NOMO-1 treated with dmso at 0.1 percent for 144 hours (cell line): ENCODE results near the gene RAD51B.
"Not testable (repeated sequence)": the region's sequence is repeated elsewhere in the genome, so short reads cannot be mapped to it uniquely, and the experiment has no call there.

Source experiments
- DNase-seq: peaks from one replicate; lab custom pipeline; 2025; ENCODE audit not compliant: unreplicated experiment; lab: John Stamatoyannopoulos, UW

The RAD51B gene

DNA sequence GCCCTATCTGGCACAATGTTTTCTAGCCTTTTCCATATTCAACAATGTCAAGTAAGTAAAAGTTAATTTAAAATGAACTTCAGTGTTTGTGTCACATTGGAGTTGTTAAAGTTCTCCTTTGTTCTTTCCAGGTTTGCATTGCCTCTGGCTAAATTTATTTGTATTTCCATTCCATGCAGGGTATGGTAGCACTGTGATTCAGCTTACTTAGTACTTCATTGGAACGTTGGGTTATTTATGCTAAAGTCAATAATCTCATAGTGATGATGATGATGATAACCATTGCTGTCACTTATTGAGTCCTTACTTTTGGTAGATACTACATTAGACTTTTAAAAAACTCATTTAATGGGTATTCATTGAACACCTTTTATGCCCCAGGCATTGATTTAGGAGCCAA, 286.9 kb downstream of the RAD51B start:
- DNase-seq = no peak

DNA sequence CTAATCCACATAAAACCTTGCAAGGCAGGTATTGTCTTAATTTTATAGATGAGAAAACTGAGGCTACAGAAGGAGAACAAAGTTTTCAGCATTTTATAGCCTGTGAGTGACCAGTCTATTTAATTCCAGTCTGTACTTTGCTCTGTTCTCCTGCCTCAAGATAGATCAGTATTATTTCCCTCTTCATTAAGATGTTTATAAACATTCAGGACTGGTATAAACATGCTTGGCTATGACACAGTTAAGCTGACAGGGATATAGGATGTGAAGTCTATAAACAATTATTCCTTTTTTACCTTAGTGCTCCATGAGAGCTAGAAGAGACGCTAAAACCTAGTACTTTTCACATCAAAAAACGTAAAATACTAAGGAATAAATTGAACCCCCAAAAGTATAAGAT, 287.3 kb downstream of the RAD51B start:
- no peak for DNase-seq

DNA sequence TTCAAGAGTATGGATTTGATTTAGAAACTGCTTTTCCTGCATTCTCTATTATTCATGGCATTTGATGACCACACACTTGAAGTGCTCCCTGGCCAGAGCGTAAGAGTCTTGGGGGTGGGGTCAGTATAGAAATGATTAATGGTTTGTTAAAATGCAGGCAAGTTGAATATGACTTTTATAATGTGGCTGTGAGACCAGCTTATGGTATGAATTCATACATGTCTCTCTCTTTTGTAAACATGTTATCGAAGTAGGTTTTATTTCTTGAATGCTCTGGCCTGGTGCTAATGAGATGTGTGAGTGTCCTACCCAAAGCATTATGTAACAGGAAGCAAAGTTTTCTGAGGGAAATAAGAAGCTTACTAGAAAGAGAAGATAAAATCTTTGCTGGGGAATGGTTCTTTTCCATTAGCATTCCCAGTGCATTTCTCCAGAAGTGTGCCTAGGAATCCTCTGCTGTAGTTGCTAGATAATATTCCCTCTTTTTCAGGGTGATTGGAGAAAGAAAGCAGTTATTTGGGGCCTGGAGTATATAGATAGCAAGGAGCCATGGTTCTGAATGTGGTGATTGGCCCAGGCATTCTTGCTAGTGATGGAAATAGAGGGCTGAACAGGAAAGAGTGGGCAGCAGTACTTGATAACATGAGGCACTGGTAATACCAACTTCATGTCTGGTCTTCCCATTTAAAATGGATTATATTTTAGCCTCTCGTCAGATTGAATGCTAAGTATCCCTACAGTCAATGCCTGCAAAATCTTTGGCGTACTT, 289.7 kb downstream of the RAD51B start:
- no peak for DNase-seq

DNA sequence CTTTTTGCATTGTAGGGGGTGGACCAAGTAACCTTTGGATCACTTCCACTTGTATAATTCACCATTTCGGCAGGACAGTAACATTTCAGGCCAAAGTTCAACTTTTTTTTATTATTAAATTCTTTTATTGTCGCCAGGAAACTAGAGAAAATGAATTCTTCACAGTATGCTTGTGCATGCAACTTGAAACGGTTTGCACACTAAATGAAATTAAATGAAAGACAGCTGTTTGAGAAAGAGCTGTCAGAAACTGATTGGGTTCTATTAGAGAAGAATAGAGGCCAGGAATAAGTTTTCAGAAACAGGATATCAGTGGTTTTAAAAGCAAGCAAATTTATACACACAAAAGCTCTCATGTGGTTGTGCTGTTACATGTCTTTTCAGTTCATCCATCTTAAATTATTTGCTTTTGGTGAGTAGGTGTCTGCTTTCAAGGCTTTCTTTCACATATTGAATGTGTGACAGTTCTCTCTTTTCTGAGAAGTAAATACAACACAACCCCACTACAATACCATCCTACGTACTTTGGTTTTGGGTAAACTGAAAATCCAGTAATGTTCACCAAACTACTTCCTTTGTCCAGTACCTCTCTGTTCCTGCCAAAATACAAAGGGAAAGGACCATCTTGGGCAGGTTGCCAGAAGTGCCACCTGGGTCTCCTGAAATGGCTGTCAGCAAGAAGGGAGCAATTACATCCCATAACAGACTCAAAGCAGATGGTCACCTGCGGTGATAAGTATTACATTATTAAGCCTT, 291.7 kb downstream of the RAD51B start:
- no peak for DNase-seq

DNA sequence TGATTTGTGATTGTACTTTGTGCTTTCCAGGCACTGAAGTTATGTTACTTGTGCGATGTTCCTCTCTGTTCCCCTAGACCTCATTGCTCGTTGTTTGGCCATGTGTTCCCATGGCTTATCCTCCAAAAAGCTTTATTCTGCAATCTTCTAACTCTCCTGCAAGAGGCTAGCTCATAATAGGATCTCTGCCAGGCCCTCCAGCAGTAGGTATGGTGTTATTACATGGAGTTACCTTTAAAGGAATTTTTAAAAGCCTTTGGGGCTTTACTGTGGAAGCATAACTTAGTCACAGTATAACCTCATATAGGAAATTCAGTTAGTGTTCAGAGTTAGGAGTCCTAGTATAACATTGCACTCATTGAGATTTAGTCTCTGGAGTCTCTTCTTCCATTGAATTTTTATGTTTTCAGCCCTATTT, 292.3 kb downstream of the RAD51B start:
- DNase-seq = no peak

DNA sequence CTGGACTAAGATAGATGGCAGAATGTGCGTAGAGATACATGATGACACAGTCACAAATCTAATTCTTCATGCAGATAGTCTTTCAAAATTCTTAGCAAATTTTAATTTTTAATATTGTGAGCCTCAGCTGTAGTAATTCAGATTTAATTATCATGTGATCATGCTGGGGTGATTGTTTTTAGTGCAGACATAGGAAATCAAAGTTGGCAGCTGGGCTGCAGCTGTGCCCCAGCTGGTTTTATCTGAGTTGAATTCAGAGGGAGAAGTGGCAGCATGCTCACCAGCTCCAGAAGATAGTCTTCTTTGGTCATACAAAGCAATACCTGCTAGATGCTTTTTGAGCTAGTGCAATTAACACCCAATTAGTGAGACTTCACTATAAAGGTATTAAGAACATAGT, 292.9 kb downstream of the RAD51B start:
- no peak for DNase-seq

DNA sequence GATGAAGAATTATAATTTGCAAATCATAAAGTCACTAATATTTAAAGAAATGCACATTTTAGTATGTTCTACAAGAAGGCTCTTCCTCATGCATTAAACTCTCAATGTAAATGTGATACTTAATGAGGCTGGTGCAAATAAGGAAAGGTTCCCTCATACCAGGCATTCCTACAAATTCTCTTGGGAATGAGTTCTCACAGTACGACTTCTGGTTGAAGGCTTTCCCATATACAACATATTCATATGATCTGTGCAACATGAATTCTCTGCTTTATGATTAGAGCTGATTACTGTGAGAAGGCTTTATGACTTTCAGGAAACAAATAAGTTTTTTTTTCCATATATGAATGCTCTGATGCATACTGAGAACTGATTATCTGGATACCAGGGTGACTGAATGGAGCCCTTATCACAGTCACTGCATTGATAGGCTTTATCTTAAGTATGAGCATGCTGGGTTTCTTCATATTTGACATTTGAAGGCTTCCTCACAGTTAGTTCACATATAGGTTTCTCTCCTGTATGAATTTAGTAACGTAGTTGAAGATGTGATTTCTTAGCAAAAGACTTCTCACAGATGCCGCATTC, 293.9 kb downstream of the RAD51B start:
- DNase-seq = no peak

DNA sequence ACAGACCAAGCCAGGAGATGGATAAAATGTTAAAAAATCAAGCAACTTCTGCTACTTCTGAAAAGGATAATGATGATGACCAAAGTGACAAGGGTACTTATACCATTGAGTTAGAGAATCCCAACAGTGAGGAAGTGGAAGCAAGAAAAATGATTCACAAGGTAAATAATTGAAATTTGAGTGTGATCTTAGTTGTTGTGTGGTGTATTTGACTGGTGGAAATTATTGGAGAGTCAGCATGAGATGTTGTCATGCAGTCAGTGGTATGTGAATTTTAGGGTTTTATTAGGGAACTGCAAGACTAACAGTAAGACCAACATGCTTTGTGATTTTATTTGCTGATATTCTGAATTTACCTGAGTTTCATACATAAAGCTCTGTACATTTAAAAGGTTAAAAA, 296.4 kb downstream of the RAD51B start:
- DNase-seq = not testable (repeated sequence)

DNA sequence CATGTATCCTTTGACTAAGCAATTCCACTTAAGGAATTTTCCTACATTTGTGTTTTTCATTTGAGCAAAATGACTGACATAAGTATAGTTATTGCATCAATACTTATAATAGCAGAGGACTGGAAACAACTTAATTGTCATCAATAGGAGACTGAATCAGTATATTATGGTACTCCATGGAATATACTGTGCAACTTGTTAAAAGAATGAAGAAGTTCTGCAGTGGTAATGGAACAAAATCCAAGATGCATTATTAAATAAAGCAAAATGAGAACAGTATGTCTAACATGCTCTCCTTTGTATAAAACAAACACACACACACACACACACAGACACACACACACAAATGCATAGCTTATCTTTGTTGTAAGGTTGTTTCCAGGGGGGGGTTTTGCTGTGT, 303.1 kb downstream of the RAD51B start:
- no peak for DNase-seq

DNA sequence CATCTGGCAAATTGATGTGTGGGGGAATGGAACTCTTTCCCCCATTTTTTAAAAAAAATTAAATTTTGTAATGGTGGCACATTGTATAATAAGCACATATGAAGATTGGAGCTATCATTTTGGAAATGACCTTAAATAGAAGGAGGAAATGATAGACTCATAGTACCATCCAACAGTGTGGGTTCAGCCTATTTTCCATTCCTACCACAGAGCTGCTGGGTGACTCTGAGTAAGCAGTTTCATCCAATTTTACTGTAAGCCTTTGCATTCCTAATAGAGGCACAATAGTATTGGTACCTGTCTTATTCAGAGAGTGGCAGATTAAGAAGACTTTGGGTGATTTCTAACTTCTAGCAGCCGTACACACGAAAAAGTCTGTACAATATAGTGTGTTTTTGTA, 304.5 kb downstream of the RAD51B start:
- DNase-seq = no peak

DNA sequence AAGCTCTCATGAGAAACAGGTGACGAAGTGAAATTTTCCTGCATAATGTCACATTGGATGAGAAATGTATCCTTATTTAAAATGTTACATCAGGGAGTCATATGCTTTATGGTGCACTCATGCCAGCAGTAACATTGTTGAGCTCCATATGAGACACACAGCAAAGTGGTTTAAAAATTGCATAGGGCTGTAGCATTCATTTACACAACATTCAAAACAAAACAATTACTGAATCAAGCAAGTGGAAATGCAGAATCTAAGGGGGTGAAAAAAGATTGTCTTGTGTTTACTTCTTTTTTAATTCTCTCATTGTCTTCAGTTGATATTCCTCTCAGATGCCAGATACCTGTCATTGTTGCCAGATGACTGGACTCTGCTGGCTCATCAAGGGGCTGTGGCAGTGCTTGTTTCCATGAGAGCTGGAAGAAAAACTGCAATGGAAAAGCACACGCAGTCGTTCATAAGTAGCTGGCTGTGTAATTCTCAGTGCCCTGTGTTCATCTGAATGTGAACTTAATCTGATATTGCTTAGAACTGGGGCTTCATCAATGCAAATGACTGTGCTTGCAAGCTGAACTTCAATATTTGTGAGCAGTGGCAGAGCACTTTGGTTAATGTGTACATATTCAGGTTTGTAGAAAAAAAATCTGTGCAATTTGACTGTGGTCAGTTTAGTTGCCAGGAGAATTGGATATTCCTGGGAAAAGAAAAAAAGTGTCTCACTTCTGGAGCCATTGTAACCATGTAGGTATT, 305.6 kb downstream of the RAD51B start:
- DNase-seq = no peak

DNA sequence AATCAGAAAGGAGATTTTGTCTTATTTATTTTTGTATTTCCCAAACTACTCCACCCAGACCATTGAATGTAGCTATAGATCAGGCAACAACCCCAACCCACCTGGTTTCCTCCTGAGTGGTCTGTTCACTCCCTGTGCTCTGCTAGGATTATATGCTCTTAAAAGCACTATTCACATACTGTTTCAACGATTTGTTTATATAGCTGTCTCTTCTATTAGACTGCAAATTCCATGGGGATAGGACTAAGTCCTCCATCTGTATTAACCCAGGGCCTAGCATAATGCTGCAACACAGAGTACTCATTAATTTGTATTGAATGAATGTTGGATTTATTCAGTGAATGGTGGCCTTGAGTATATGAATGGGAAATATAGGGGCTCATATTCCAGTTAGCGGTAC, 307.6 kb downstream of the RAD51B start:
- DNase-seq = no peak

DNA sequence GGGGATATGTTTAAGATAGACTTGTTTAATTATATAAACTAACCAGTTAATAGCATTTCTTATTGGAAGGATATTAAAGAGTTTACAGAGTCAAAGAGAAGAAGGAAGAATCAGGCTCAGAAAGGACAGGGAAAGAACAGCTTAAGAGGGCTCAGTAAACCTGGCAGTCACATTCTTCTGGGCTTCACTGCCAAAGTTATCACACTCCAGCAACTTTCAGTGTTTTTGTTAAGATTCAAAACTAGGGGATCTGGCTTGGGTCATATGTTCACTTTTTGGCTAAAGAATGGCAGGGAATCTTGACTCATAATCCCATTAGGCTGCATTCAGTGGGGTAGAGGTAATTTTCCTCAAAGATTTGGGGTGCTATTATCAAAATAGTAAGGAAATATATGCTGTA, 312.3 kb downstream of the RAD51B start:
- DNase-seq = no peak

DNA sequence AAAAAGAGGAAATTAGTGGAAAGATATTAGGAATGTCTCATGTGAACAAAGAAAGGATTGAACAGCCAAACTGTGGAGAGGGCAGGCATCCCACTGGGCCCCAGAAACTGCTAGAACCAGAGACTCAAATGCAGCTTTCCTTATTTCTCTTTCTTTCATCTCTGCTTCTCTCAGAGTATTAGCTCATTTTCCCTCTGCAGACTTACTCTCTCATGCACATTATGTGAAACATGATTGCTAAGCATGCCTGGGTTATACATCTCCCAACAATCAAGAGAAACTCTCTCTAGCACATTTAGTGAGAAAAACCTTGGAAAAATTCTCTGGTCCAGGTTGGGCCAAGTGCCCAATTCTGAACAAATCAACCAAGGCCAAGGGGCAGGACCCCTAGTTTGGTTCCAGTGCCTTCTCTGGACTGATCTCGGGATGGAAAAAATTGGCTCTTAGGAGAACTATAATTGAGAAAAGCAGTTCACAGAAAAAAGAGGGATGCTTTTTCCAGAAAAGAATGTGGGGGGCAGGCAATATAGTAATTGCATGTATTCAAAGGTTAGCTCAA, 313.1 kb downstream of the RAD51B start:
- no peak for DNase-seq

DNA sequence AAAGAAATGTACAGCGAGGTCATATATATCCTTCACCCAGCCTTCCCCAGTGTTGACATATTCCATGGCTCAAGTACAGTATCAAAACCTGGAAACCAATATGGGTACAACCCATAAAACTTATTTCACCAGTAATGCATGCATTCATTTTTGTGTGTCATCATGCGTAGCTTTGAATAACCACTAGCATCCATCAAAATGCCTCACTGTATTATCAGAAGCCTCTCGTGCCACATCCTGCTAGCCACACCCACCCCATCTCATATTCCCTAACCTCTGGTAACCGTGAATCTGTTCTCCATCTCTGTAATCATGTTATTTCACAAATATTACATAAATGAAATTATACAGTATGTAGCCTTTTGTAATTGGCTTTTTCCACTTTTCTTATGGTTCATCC, 314.3 kb downstream of the RAD51B start:
- DNase-seq = no peak

DNA sequence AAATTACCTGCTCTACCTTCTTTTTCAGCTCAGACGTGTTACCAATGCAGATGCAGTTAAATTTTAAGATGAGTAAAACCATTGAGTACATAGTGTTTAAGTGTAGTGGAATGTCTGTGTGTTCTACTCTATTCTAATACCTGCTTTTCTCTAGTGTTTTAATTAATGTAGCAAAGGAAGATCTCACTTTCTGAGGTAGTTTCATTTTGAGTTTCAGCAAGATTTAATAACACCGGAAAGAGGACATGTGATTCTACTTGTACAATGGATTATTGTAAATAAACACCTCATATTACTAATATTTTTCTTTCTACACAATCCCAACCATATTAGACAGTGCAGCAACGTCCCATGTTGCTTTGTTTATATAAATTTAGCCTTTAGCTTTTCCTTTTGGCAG, 315.4 kb downstream of the RAD51B start:
- DNase-seq = no peak

DNA sequence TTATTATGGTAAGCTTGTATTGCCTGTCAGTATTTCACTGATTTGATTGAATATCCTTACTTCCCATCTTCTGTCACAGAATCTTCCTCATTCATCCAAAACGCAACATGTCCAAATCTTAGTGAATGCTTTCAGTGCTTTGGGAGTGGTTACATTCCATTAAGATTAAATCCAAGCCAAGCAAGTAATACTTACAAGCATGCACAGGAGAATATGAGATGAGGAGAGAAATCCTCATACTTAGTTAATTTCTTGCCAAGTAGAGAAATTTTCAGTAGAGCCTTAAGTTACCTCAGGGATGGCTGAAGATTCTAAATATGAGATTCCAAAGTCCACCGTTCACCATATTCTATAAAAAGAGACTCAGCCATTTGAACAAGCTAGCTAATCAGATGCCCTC, 316.0 kb downstream of the RAD51B start:
- no peak for DNase-seq

DNA sequence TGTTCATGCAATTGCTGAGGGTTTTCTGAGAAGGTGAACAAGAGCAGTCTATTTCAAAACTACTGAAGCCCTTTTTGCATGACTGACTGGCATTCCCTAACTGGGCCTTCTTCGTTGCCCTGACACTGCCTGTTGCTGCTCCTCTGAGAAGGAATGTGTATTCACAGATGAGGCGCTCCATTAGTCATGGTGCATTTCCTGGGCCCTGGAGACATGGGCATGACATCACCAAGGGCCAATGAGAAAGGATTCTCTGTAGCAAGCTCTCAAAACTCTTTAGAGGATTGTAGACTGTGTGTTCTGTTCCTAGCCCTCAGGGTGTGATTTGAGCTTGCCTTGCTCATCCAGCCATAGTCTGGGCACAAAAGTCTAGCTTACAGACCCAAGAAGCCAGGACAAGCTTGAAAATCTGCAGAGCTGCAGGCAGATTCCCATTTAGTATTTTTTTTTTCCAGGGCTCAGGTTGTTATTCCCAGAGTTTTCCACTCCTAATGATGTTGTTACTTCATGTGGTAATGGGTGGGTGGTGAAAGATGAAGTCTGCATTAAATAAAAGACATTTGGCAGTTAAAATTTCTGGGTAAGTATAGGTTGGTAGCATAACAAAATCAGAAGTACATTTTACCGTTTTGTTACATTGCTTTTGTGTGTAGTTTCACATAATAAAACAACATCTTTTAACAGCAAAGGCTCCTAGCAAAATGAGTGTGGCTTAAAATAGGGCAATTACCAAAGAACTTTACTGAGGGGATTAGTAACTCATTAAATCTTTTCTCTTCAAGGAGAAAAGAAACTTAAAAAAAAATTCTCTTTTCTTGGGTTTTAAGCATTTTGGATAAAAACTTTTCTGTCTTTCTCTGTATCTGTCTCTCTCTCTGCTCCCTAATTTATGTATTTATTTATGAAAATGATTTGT, 318.4 kb downstream of the RAD51B start:
- DNase-seq = no peak

DNA sequence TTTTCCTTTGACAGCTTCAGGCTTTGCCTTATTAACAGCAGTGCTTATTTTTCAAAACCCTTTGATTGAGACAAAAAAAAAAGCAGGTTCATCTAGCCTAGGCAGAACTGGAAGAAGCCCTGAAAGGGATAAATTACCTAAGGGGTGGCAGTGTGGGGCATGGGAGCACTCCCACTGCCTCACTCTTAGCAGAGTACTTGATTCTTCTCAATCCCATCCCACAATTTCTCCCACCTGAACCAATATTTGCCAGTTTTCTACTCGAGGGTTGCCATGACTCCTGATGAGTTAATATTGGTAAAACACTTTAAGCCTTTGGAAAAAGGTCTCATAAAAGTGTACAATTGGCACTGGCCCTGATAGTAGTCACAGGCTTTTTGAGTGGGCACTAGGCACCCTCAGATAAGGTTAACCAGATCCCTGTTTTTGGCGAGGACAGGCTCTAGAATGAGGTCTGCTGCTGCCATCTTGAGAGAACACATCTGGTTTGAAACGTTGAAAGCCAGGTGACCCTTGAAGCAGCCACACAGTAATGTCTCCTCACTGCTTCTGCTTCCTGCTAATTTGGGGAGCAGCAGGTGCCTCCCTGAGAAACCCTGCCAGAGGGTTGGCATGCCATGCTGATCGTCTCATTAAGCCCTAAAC, 320.0 kb downstream of the RAD51B start:
- no peak for DNase-seq
